HG03280 (cell line): Measurements from ENCODE around the gene USP47.

ENCODE experiments used
- ATAC-seq: cut with Tn5 transposase; IDR thresholded peaks from one replicate; pipeline ENCODE4 v1.9.1; 2021; ENCODE audit warnings: mild to moderate bottlenecking, moderate library complexity; ENCODE audit not compliant: unreplicated experiment

Gene USP47

DNA sequence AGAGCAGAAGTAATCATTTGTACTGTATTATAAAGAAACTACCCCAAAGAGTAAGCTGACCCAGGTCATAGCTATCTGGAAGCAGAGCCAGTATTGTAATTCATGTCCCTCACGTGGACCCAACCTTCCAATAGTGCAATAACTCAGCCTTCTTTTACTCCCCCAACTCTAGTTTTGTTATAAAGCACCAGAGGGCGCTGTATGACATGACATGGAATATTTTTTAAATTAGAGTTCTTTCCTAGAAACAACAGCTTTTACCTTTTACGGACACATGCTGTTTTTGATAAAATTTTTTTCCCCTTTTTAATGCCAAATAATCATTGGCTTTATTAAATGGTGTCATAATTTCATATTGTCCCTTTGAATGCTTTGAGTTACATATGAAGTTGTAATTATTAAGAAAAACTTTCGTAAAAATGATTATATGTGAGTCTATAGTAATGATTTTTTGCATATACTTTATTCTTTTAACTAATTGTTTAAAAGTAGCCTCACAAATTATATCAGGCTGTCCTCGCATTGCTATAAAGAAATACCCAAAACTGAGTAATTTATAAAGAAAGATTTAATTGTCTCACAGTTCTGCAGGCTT lies 89.8 kb downstream of the USP47 start:
- ATAC-seq, result no peak

GRCh38 chr11:11935536-11935935 lies 93.8 kb downstream of the USP47 start:
- ATAC-seq, result no peak

- no peak for ATAC-seq
Measured at GRCh38 chr11:11937433-11937832, 95.7 kb downstream of the USP47 start.

GRCh38 chr11:11937957-11938356 lies 96.2 kb downstream of the USP47 start:
- ATAC-seq, result no peak

- no peak for ATAC-seq
Measured at GRCh38 chr11:11940551-11940950, 98.8 kb downstream of the USP47 start.

GRCh38 chr11:11942668-11943067 lies 100.9 kb downstream of the USP47 start:
- ATAC-seq, result no peak

GRCh38 chr11:11944444-11944843 lies 102.7 kb downstream of the USP47 start:
- ATAC-seq, result no peak

GRCh38 chr11:11946180-11946579 lies 104.4 kb downstream of the USP47 start:
- ATAC-seq, result no peak

DNA sequence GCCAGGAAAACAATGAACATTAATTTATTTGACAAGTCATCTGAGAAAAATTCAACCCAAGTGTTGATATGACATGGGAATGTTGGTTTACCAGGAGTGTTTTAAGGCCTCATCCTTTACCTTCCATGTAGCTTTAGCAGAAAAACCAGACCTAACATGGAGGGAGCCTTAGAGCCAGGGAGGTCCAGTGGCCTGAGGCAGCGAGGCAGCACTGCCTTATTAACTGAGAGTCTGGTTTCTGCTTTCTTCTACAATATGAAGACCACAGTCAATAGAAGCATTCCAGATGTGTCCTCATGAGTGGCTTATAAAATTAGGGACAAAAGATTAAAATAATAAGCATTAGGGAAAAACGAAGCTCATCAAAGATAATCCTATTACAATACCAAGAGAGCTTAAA lies 105.1 kb downstream of the USP47 start:
- ATAC-seq, result no peak

- no peak for ATAC-seq
Measured at GRCh38 chr11:11947825-11948224, 106.1 kb downstream of the USP47 start.

GRCh38 chr11:11948242-11948947 lies 106.6 kb downstream of the USP47 start:
- ATAC-seq, result no peak

DNA sequence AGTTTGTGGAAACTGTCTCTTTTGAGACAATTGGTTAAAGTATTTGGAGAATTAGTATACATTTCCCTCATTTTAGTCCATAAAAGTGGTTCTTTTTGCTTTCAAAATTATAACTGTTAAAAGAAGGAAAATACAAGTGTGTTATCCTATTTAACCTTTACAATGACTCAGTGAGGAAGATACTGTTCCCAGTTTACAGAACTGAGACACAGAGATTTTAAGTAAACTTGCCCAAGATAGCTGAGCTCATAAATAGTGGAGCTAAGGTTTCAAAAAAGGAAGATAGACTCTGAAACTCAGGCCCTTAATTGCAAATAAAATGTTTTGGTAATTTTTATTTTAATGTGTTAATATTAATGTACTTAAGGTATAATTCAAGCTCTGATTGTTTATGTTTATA lies 107.7 kb downstream of the USP47 start:
- ATAC-seq, result no peak

DNA sequence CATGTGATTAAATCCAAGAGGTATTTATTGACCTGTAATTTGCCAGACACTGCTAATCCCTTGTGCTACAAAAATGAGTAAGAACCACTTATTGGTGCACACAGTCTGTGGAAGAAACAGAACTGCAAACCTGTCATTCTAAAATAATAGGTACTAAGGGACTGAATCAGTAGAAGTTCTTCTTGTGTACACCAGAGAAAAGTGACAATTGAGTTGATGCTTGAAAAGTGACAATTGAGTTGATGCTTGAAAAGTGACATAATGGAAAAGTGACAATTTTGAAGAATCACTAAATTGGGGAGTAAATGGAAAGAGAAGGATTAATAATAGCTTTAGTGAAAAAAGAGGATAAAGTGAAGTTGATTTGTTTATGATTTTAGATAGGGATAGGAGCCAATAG lies 110.3 kb downstream of the USP47 start:
- ATAC-seq, result no peak

DNA sequence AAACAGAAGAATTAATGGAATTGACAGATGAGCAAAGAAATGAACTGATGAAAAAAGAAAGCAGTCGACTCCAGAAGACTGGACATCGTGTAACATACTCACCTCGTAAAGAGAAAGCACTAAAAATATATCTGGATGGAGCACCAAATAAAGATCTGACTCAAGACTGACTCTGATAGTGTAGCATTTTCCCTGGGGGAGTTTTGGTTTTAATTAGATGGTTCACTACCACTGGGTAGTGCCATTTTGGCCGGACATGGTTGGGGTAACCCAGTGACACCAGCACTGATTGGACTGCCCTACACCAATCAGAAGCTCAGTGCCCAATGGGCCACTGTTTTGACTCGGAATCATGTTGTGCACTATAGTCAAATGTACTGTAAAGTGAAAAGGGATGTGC lies 114.2 kb downstream of the USP47 start:
- no peak for ATAC-seq

DNA sequence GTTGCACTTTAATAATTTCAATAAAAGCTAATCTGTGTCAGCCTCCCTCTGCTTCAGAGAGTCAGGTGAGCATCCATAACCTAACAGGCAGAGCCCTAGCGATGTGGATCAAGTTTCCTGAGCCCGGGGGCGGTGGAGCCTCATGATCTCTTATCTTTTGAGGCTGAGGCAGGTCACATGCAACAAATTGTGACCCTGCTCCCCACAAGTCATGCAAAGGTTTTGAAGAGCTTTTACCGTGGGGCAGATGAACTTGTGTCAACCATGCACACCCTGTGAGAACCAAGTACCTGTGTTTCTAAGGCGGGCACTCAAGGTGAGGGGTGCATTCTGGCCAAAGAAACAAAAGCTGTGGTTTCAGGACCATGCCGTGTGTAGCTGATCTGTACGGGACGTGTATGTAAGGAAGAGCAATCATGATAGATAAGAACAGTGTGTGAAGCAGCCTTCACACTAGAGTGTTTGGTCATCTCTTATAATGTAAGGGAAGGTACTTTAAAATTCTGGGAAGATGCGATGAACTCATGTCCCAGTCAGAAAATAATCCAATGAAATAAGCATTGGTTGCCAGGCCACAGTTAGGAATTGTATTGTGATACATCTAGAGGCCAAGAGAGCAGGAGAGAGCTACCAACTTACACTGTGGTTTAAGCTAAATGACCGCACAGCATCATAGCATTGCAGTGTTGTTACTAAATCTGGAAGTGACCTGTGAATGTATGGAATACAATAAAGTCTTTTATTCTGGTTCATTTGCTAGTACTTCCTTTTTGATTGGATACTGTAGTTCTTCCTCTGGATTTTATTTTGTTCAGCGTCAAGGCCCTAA lies 116.8 kb downstream of the USP47 start:
- ATAC-seq, result no peak

DNA sequence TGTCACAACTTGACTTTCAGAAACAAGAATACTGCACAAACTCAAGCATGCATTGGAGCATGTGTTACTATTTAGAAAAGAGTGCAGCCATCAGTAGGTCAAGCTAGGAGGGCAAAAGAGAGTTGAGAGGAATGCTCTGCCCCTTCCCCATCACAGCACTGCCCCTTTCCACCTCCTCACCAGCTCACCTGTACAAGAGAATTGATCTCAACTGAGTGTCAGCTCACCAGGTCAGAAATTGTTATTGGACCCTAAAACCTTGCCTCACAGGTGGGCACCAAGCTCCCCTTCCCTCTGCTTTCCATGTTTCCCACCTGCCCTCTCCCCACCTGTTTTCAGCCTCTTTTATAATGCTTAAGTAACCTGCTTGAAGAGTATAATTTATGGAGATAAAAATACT lies 117.8 kb downstream of the USP47 start:
- no peak for ATAC-seq

DNA sequence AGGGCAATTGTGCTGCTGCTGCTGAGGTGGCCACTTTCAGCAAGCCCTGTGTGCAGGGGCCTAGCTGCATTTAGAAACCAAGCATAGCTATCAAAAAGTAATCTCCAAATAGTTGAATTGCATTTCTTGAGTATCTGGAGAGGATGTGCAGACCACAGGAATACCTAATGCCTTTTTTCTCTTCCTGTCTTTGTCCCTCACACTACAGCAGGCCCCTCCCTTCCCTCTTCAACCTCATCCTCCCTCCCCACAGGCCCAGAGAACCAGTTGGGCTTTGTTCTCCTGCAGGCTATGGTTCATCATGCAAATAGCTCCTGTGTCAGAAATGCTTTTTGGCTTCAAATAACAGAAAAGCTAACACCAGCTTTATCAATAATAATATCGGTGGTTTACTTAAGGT lies 118.9 kb downstream of the USP47 start:
- no peak for ATAC-seq

GRCh38 chr11:11961399-11962028 lies 119.7 kb downstream of the USP47 start:
- no peak for ATAC-seq

- no peak for ATAC-seq
Measured at GRCh38 chr11:11963067-11963466, 121.3 kb downstream of the USP47 start.

DNA sequence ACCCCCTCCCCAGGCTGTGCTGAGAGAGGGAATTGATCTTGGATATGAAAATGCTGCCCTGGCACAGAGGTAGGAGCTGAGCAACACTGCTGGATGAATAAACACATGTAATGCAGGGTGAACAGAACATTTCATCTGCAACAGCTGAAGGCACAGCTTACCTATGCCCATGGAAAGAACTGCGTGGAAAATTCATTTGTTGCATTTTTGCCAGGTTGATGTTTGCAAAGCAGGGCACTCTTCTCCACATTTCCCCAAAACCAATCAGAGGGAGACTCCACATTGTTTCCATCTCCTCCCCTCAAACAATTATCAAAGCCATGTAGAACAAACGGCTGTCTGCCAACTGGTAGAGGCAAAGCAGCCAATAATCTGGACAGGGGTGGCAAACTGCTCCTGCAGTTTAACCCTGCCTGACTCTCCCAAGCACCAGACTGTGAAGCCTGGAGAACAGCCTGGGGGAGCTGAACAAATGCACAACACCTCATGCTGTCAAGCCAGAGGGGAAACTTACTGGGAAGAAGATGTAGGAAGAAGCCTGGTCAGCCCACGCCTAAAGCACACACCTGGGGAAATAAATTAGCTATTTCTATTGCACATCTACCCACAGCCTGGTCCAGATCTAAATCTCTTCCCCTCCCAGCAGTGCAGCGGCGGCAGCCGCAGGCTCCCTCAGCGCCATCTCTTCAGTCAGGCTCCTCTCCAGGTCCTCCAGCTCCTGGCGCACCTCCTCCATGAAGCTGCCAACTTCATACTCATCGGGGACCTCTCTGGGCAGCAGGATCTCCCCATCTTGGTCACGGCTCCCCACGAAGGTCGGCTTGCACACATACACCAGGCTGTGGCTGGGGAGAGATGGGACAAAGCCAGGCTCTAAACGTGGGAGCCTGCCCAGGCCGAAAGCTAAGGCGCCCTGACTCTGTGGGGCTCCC lies 122.3 kb downstream of the USP47 start:
- ATAC-seq, result no peak

DNA sequence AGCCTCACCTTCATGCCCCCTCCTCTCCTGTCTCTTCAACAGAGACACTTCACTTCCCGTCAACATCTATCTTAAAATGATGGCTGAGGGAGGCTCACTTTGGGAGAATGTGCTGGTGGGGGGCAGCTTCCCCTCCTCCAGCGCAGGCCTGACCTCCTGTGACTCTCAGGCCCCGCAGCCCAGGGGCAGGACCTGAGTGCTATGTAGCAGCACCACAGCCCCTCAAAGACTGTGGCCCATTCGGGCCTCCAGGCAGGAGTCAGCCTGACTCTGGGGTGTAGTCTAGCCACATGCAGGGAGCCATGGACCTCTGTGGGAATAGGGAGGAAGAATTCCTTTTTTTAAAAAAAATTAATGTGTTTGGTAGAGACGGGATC lies 123.0 kb downstream of the USP47 start:
- ATAC-seq, result no peak
